ENCODE data around the gene CLIC2. TPM values are rescaled to one million over a fixed set of nuclear protein-coding genes. Genes with fewer than 3 reads are reported as not detected.
"Not testable (repeated sequence)": the region's sequence is repeated elsewhere in the genome, so short reads cannot be mapped to it uniquely, and the experiment has no call there.

CLIC2 gene
- 1 to 10 TPM in 1 of 3 donors, under 1 TPM in 2; 0.20 to 2.2 (median 0.75) TPM for total RNA-seq
- total RNA-seq (2013), result 4.9 TPM

- Histone ChIP-seq H3K9me3 (ENCODE audit: control insufficient read depth, insufficient read depth, low read length) (no peaks in the 10 kb centered on the region), H3K4me1 (ENCODE audit: control insufficient read depth, insufficient read depth, low read length) (no peaks in the 10 kb centered on the region), H3K4me3 (ENCODE audit: low read length) (no peak within 1 kb of the TSS), H3K27me3 (ENCODE audit: control insufficient read depth, insufficient read depth, low read length) (no peaks in the 10 kb centered on the region), H3K27ac (ENCODE audit: low read length) (no peak within 1 kb of the TSS), H3K36me3 (ENCODE audit: control insufficient read depth, insufficient read depth, low read length) (no peaks in the 10 kb centered on the region)
- Mint-ChIP-seq H3K4me1 (no peaks in the 10 kb centered on the region), H3K27me3 (ENCODE audit: low read depth in 2 of 2) (peaks cover 8% of the 10 kb centered on the region in 2 donors), H3K36me3 (no peaks in the 10 kb centered on the region), H3K27ac (no peak within 1 kb of the TSS), H3K9me3 (no peaks in the 10 kb centered on the region), H3K4me3 (no peak within 1 kb of the TSS)
- TF ChIP-seq, protein P1, sequence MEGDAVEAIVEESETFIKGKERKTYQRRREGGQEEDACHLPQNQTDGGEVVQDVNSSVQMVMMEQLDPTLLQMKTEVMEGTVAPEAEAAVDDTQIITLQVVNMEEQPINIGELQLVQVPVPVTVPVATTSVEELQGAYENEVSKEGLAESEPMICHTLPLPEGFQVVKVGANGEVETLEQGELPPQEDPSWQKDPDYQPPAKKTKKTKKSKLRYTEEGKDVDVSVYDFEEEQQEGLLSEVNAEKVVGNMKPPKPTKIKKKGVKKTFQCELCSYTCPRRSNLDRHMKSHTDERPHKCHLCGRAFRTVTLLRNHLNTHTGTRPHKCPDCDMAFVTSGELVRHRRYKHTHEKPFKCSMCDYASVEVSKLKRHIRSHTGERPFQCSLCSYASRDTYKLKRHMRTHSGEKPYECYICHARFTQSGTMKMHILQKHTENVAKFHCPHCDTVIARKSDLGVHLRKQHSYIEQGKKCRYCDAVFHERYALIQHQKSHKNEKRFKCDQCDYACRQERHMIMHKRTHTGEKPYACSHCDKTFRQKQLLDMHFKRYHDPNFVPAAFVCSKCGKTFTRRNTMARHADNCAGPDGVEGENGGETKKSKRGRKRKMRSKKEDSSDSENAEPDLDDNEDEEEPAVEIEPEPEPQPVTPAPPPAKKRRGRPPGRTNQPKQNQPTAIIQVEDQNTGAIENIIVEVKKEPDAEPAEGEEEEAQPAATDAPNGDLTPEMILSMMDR (IDR thresholded peaks at IDR 0.05), result no peak
- WGBS (ENCODE audit: insufficient coverage), result 17% methylated on average over 1 of the region's 5 CpGs
- ATAC-seq (no peak), DNase-seq (no peak)
- intact Hi-C loops (cut with micrococcal nuclease), result no loop called here
Measured at GRCh38 chrX:155334486-155335336, at the start of gene CLIC2. CLIC2 (minus strand) TSS chrX:155334614; CDS start chrX:155334427, 187 bp downstream.

GRCh38 chrX:155382529-155382967 is 48.1 kb upstream of the CLIC2 start:
- H3K27me3 Mint-ChIP-seq (ENCODE audit: low read depth in 2 of 2); H3K36me3 Mint-ChIP-seq; H3K4me1 Mint-ChIP-seq; H3K4me3 Mint-ChIP-seq; H3K27me3 ChIP-seq (ENCODE audit: control insufficient read depth, insufficient read depth, low read length); H3K27ac ChIP-seq (ENCODE audit: low read length); H3K9me3 ChIP-seq (ENCODE audit: control insufficient read depth, insufficient read depth, low read length); H3K27ac Mint-ChIP-seq; H3K4me1 ChIP-seq (ENCODE audit: control insufficient read depth, insufficient read depth, low read length); H3K9me3 Mint-ChIP-seq; DNase-seq; H3K36me3 ChIP-seq (ENCODE audit: control insufficient read depth, insufficient read depth, low read length); H3K4me3 ChIP-seq (ENCODE audit: low read length); intact Hi-C loops (cut with micrococcal nuclease): not testable (repeated sequence)
- WGBS (ENCODE audit: insufficient coverage), result no CpG with 5 or more reads among the region's 64 CpGs
- peak; percentile 49 to 64 (median 60) for ATAC-seq

- H3K9me3 Mint-ChIP-seq; H3K4me1 Mint-ChIP-seq; H3K4me1 ChIP-seq (ENCODE audit: control insufficient read depth, insufficient read depth, low read length); H3K27ac ChIP-seq (ENCODE audit: low read length); H3K36me3 ChIP-seq (ENCODE audit: control insufficient read depth, insufficient read depth, low read length); H3K27me3 ChIP-seq (ENCODE audit: control insufficient read depth, insufficient read depth, low read length); DNase-seq; H3K4me3 Mint-ChIP-seq; intact Hi-C loops (cut with micrococcal nuclease); H3K27ac Mint-ChIP-seq; H3K36me3 Mint-ChIP-seq; H3K27me3 Mint-ChIP-seq (ENCODE audit: low read depth in 2 of 2); H3K9me3 ChIP-seq (ENCODE audit: control insufficient read depth, insufficient read depth, low read length); H3K4me3 ChIP-seq (ENCODE audit: low read length): not testable (repeated sequence)
- ATAC-seq, result peak; percentile 70 to 81 (median 70)
- WGBS (ENCODE audit: insufficient coverage), result no CpG with 5 or more reads among the region's 90 CpGs
Measured at GRCh38 chrX:155381843-155382528, 47.6 kb upstream of the CLIC2 start, which contains the start of gene F8A2. F8A2 (plus strand) TSS chrX:155382095; CDS start chrX:155382115, 20 bp downstream.

GRCh38 chrX:155379802-155380201 is 45.4 kb upstream of the CLIC2 start:
- no CpG with 5 or more reads among the region's 7 CpGs for WGBS (ENCODE audit: insufficient coverage)
- H3K4me3 ChIP-seq (ENCODE audit: low read length); DNase-seq; intact Hi-C loops (cut with micrococcal nuclease); H3K27ac ChIP-seq (ENCODE audit: low read length); H3K9me3 ChIP-seq (ENCODE audit: control insufficient read depth, insufficient read depth, low read length); ATAC-seq; H3K36me3 ChIP-seq (ENCODE audit: control insufficient read depth, insufficient read depth, low read length); H3K36me3 Mint-ChIP-seq; H3K27me3 ChIP-seq (ENCODE audit: control insufficient read depth, insufficient read depth, low read length); H3K4me3 Mint-ChIP-seq; H3K9me3 Mint-ChIP-seq; H3K27me3 Mint-ChIP-seq (ENCODE audit: low read depth in 2 of 2); H3K4me1 Mint-ChIP-seq; H3K4me1 ChIP-seq (ENCODE audit: control insufficient read depth, insufficient read depth, low read length); H3K27ac Mint-ChIP-seq: not testable (repeated sequence)

DNA sequence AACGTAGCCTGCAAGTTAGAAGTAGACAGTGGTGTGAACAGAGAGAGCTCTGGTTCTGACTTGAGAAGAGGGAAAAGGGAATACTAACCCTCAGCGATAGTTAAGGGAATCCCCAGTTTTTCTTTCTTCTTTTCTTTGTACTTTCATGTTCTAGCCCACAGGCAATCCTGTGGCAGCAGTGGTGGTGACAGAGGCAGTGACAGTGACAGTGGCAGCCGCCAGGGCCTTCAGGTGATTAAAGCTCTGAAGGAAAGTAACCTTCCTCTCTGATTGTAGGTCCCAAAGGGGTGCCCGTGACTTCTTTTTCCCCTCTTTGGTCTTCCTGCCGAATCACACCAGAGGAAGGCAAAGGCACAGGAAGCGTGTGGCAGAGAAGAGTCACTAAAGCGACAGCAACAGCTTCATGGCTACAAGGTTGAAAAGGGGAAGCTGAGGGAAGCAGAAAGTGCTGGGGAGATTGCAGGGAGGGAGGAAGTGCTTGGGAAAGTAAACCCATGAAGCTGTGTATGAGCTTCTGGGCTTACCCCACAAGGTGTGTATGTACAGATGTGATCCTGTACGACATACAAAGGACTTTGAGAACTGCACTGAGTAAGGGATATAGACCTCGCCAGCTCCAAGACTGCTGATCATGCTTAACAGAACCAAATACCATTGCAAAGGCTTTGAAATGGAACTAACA is 39.5 kb upstream of the CLIC2 start:
- peak in 1 of 3 donors; percentile 24 for ATAC-seq
- intact Hi-C loops (cut with micrococcal nuclease); H3K36me3 ChIP-seq (ENCODE audit: control insufficient read depth, insufficient read depth, low read length); H3K4me3 Mint-ChIP-seq; H3K27ac ChIP-seq (ENCODE audit: low read length); DNase-seq; H3K4me1 ChIP-seq (ENCODE audit: control insufficient read depth, insufficient read depth, low read length); H3K9me3 ChIP-seq (ENCODE audit: control insufficient read depth, insufficient read depth, low read length); H3K36me3 Mint-ChIP-seq; H3K27ac Mint-ChIP-seq; H3K27me3 ChIP-seq (ENCODE audit: control insufficient read depth, insufficient read depth, low read length); H3K9me3 Mint-ChIP-seq; H3K27me3 Mint-ChIP-seq (ENCODE audit: low read depth in 2 of 2); H3K4me3 ChIP-seq (ENCODE audit: low read length); H3K4me1 Mint-ChIP-seq: not testable (repeated sequence)
- WGBS (ENCODE audit: insufficient coverage), result no CpG with 5 or more reads among the region's 9 CpGs

DNA sequence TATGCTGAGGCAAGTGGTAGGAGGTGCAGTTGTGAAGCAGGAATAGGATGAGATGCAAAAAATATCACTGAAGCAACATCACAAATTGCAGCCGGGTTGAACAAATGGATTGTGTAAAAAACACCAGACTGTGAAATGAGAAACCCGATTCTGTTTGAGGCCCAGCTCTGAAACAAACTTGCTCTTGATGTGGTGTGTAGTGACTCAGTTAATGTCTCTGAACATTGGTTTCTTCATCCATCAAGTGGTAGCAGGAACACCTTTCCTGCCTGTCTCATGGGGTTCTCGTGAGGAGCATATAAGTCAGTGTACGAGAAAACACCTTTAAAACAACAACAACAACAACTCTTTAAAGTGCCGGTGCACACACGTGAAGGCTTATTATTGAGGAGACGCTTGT is 29.3 kb upstream of the CLIC2 start:
- ATAC-seq; H3K4me3 ChIP-seq (ENCODE audit: low read length); H3K4me1 Mint-ChIP-seq; H3K36me3 ChIP-seq (ENCODE audit: control insufficient read depth, insufficient read depth, low read length); H3K27ac ChIP-seq (ENCODE audit: low read length); H3K27ac Mint-ChIP-seq; H3K9me3 ChIP-seq (ENCODE audit: control insufficient read depth, insufficient read depth, low read length); H3K27me3 ChIP-seq (ENCODE audit: control insufficient read depth, insufficient read depth, low read length); H3K4me3 Mint-ChIP-seq; H3K36me3 Mint-ChIP-seq; H3K9me3 Mint-ChIP-seq; intact Hi-C loops (cut with micrococcal nuclease); H3K27me3 Mint-ChIP-seq (ENCODE audit: low read depth in 2 of 2); DNase-seq; H3K4me1 ChIP-seq (ENCODE audit: control insufficient read depth, insufficient read depth, low read length): not testable (repeated sequence)
- WGBS (ENCODE audit: insufficient coverage), result no CpG with 5 or more reads among the region's 7 CpGs

DNA sequence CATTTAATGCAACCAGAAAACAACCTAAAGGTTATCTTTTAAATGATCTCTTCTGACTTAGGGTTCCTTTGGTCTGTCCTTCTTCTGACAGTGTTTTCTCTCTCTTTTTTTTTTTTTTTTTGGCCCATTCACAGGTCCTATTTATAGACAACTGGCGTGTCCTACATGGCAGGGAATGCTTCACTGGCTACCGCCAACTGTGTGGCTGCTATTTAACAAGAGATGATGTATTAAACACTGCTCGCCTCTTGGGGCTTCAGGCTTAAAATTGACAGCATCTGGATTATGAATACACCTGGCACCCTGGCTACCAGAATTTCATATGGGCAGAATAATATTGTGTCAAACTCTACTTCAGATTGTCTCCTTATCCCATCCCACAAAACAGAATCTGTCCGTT is 15.0 kb upstream of the CLIC2 start:
- H3K9me3 Mint-ChIP-seq; H3K4me1 Mint-ChIP-seq; H3K4me3 ChIP-seq (ENCODE audit: low read length); H3K36me3 Mint-ChIP-seq; H3K27me3 Mint-ChIP-seq (ENCODE audit: low read depth in 2 of 2); H3K9me3 ChIP-seq (ENCODE audit: control insufficient read depth, insufficient read depth, low read length); H3K4me1 ChIP-seq (ENCODE audit: control insufficient read depth, insufficient read depth, low read length); intact Hi-C loops (cut with micrococcal nuclease); H3K27ac ChIP-seq (ENCODE audit: low read length); H3K36me3 ChIP-seq (ENCODE audit: control insufficient read depth, insufficient read depth, low read length); DNase-seq; H3K4me3 Mint-ChIP-seq; ATAC-seq; H3K27ac Mint-ChIP-seq; H3K27me3 ChIP-seq (ENCODE audit: control insufficient read depth, insufficient read depth, low read length): not testable (repeated sequence)
- WGBS (ENCODE audit: insufficient coverage), result no CpG with 5 or more reads among the region's 4 CpGs

All from natural killer cell (primary cell).